Activated CD8-positive, alpha-beta memory T cell treated with anti-CD3 and anti-CD28 coated beads, Interleukin-2, amount 50 U/mL, for 1 hour (primary cell): ENCODE data around the gene KRTAP5-6.

Experiments
- DNase-seq: peaks from one replicate; pipeline ENCODE4 v3.0.0-alpha.2; 2020; ENCODE audit errors: extremely low read depth

KRTAP5-6 gene

DNA sequence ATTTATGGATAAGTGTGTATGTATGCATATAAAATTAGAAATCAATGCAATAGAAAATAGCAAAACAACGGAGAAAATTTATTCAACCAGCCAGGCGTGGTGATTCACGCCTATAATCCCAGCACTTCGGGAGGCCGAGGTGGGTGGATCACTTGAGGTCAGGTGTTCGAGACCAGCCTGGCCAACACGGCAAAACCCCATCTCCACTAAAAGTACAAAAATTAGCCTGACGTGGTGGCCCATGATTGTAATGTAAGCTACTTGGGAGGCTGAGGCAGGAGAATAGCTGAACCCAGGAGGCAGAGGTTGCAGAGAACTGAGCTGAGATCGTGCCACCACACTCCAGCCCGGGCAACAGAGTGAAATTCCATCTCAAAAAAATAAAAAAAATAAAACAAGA, 5.5 kb downstream of the KRTAP5-6 start:
- DNase-seq = no peak

DNA sequence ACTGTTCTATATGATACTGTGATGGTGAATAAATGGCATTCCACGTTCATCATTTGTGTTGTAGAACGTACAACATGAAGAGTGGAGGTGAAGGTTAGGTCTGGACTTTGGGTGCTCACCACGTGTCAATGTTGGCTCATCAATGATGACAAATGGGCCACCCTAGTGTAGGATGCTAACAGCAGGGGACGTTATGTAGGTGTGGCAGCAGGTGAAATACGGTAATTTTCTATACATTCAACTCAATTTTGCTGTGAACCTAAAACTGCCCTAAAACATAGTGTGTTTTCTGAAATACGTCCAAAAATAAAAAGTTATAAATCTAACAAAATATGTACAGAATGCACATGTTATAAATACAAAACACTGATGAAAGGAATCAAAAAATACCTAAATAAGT, 6.2 kb downstream of the KRTAP5-6 start:
- DNase-seq = no peak

DNA sequence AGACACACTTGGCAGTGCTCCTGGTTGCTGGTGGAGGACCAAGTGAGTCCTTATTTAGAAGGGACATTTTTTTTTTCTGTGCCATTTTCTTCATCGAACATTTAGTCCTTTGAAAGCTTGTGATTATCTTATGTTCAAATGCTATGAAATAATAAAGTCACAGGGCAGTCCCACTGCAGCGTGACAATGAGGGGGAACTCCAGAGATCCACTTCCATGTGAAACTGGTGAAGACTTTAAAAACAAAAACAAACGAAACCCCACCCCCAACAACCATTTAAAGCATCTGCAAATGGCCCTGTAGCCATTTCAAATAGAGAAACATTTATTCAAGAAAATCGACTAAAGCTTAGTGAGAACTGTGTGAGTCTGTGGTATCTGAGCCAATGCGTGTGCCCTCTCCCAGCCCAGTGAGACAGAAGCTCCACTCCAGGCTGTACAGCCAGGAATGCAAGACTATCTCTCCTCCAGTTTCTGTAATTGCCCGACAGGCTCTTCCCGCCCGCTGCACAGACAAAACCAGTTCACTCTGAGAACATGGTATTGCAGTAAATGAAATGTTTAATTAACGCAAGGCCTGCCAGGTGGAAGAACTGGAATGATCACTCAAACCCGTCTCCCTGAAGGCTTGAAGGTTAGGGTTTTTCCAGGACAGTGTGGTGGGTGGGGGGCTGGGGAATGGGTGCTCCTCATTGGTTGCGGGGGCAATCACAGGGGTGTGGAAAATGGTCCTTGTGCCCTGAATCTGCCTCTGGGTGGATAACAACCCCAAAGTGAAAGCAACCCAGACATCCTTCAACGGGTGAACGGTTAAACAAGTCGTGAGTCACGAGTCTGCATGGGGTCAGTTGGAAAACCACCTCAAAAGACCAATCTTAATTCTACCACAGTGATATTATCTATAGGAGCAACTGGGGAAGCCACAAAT, 8.4 kb downstream of the KRTAP5-6 start:
- DNase-seq = no peak

DNA sequence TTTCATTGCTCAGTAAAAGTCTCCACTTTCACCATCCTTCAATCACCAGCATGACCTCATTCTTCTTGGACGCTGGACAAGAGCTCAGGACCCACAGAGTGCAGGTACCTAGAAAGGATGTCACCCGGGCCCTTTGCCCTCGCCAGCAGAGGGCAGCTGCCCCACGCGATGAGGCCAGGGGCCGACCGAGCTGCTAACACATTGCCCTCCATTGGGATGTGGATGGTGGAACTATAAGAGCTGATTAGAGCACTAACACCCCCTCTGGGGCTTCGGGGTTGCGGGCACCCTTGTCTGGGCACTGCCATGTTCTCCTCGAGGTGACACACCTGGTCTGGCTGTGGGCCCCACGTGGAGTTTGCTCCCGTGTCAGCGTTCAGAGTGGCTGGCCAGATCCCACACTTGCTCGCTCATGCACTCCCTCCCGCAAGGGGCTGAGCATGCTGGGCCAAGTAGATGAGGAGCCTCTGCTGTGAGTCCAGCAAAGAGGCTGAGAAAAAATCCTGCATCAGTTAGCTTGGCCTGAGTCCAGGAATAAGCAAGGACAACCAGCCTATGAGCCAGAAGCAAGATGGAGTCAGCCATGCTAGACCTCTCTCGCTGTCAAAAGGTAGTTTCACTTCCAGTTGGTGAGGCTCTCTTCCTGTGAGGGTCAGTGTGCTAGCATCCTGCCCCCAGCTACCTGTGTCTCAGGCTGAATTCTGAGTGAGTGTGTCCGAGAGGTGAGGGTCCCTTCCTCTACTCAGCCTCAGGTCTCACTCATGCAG, 9.8 kb downstream of the KRTAP5-6 start:
- DNase-seq = no peak

DNA sequence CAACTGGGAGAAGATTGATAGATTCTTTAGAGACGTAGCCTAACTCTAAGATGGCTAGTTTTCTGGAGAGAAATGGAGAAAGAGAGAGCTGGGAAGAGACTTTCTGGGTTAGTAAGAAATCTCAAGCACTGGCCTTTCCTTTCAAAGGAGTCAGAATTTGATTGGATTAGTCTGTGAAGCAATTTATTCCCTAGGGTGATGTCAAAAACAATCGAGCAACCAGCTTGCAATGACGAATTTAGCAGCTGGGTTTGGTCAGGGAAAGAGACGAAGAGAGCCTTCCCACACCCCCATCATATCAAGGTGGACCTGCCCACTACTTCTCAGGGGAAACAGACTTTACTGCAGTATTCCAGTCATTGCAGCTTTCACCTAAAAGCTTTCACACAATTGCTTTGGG, 10.8 kb downstream of the KRTAP5-6 start:
- no peak for DNase-seq

DNA sequence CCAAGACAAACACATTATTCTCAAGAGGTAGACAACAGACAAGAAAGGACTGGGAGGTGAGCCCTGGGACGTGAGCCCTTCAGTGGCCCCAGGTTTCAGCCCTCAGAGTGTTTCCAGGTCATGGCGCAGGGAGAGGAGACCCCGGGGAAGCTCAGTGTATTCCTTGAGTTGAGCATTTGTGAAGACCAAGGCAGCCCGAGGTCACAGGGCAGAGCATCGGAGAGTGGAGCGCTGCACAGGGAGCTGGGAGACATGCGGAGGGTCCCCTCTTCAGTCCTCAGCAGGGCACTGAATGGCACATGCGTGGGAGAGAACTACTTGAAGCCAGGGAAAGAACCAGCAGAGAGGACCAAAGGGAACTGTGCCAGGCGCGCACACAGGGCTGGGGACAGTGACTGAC, 11.7 kb downstream of the KRTAP5-6 start:
- DNase-seq = no peak

DNA sequence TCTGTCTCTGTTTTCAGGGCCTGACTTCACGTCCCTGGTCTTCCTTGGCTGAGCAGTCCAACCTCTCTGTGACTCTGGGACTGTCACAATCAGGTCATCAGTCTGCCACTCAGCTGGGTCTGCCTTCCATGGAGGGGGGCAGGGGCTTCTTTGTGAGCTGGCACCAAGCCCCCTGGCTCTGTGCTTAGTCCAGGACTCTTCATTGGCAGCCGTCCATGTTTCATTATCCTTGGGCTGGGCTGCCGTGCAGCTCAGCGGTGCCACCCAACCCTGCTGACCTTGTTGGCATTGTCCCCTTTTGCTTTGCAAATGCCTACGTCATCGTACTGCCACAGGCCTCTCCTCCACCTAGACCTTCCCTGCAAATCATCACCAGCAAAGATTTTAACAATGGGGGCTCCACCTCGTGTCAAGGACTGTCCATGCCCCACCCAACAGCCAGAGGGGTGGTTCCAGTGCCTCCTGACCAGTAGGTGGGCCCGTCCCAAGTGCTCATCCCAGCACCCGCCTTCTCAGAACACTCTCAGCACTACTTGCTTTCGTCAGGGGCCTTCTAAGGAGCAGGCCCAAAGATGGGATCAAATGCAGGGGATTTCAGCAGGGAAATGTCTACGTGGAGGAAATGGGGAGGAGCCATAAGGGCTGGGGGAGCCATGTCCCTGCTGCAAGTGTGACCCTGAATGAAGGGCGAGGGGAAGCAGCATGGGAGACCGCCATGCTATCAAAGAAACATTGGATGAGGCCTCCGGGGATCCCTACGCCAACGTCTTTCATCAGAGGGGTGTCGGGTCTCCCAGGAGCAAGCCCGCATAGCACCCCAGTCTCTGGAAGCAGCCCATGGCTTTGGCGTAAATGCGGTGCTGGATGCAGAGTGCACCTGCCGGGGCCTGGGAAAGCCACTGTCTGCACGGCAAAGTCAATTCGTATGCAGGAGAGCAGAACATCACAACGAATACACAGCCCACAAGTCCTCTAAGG, 18.2 kb downstream of the KRTAP5-6 start:
- DNase-seq = no peak

DNA sequence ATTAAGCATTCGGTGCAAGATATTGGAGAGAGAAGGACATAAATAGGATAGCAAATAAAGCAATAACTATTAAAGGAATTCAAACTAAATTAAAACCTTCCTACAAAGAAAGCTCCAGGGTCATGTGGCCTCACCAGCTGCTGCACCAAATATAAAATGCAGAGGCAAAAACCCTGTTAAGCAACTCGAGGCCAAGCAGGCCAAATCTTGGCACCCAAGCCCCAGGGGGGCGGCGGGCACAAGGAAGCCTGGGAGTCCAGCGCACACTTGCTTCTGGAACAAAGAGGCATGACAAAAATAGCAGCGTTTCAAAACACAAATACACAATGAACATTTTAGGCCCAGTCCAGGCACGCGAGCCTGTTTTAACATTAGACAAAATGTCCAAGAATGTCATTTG, 20.8 kb downstream of the KRTAP5-6 start:
- no peak for DNase-seq

DNA sequence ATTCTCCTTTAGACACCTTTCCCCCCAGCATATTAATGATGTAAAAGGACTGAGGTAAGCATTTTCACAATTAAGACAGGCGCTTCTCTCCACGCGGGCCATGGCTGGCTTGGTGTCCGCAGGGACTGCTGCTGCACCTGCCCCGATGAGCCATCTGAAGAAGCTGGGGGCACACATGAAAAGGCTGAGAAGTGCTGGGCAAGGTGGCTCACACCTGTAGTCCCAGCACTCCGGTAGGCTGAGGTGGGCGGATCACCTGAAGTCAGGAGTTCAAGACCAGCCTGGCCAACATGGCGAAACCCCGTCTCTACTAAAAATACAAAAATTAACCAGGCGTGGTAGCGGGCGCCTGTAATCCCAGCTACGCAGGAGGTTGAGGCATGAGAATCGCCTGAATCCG, 21.3 kb downstream of the KRTAP5-6 start:
- DNase-seq = no peak

DNA sequence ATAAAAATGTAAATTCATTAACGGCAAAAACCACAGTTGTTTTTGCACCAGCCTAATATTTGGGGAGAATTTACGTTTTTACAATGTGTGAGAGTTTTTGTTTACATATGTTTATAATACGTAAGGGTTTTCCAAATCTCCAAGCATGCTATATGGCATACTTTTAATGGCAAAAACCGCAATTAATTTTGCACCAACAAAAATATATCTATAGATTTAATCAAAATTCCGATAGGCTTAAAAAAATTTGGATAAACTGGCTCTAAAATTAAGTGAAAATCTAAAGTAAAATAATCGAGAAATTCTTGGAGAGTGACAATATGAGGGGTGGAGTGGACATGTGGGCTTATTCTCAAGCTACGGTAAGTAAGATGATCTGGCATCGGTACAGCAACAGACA, 22.8 kb downstream of the KRTAP5-6 start:
- no peak for DNase-seq

DNA sequence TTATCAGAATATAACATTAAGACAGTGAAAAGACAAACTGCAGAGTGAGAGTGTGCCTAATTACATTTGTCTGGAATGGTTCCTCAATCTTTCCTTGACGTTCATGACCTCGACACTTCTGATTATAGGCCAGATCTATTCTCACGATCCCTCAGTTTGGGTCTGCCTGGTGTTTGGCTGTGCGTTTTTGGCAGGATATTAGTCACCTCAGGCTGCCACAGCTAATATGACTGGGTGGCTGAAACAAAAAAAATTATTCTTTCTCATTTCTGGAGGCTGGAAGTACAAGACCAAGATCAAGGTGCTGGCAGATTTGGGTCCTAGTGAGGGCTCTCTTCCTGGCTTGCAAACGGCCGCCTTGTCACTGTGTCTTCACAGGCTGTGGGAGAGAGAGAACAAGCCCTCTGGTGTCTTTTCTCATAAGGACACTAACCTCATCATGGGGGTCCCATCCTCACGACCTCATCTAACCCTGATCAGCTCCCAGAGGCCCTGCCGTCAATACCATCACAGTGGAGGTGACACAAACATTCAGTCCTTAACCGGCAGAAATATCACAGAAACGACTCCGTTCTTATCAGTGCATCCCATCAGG, 30.2 kb downstream of the KRTAP5-6 start:
- no peak for DNase-seq

DNA sequence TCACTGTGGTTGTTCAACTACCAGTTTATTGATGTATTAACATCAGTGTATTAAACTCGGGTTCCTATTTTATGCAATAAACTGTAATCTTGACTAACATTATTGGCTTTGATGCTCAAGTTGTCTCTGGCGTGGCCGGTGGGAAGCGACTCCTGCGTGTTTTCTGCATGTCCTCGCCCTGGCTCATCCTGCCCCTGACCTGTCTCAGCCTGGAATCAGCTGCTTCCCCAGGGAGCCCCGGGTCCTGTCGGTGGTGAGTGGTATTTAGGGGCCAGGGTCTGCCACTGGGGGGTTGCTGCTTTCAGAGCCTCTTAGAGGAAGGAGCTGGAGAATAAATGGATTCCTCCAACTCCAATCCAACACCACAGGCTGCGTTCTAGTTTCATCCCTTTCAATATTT, 30.9 kb downstream of the KRTAP5-6 start:
- no peak for DNase-seq

DNA sequence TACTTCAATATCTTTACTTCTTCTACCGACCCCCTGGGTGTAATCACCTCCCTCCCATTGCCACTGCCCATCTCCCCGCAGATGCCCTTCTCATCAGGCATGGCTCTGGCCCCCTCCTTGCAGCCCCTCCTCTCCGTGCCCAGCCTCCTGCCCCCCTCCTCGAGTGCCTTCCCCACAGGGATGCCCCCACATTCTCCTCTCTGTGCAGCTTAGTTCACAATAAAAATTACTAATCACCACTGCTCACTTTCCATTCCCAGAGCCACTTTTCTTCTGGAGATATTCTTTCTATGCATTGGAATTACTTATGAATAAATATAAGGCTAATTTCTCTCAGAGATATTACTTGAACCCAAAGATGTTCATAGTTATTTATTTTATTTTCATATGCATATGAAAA, 31.3 kb downstream of the KRTAP5-6 start:
- no peak for DNase-seq

DNA sequence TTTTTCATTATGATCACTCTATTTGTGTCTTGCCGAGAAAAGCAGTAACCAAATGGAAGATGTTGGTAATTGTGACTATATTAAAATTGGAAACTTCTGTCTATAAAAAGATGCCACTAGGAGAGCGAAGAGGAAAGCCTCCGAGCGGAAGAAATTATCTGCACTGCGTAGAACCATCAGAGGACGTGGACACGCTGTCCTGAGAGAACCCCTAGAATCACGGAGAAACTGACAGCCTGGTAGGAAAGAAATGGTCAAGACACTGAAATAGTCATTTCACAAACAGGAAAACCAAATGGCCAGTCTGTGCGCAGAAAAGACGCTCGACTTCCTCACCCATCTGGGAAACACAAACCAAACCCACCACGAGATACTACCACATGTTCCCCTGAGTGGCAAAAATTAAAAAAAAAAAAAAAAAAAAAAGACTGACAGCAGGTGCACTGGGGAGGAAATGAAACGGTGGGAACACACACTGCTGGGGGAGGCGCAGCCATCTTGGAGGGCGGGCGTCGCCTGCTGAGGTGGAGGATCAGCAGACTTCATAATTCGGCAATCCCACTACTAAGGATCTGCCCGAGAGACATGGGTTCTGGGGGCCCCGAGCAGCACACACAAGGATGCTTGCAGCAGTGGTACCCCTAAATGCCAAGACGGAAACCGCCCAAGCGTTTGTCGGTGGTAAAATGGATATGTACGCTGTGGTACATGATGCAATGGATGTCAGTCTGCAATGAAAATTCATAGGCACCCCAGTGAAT, 32.1 kb downstream of the KRTAP5-6 start:
- no peak for DNase-seq

DNA sequence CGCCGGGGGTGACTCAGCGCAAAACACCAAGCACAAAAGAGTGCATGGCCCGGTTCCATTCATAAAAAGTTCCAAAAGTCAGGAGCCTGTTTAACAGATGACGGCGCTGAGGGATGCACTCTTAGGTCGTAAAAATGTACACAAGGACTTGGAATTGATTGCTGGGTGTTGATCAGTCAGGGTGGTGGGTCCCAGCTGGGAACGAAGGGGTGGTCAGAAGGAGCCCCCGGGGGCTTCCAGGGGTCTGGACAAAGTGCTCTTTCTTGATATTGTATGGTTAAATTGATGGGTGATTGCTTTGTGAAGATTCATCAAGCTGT, 32.7 kb downstream of the KRTAP5-6 start:
- no peak for DNase-seq

DNA sequence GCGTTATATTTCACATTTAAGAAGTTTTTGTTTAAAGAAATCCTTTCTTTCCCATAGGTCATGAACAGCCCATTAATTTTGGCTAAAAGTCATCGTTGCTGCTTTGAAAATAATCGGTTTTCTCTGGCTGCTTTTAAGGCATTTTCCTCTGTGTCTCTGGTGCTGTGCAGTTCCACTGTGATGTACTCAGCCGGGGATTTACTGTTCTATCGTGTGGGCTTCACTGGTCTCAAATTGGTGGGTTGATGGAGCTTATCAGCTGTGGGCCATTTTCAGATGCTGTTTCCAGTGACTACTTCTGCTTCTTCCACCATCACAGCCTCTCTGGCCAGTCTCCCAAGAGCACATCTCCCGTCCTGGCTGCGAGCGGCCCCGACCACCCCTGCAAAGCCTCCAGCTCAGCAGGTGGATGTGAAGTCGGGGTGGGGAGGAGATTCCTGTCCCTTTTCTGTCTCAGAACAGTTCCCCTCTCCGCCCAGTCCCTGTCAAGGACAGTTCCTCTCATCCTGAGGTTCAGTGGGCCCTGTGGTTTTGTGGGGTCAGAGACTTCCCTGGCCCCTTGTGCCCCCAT, 33.1 kb downstream of the KRTAP5-6 start:
- DNase-seq = no peak

DNA sequence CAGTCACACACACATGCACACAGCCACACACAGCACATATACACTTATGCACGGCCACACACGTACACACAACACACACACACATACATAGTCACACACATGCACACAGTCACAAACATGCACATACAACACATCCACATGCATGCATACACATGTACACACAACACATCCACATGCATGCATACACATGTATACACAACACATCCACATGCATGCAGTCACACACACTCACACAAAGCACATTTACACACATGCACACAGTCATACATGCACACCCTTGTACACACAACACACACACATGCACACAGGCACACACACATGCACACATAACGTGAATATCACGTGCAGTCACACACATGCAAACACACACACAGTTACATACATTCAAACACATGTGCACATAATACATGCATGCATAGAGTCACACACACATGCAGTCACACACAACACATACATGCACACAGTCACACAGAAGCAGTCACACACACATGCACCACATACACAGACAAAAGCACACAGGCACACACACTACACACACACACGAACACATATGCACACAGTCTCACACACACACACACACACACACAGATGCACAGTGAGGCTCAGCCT, 34.6 kb downstream of the KRTAP5-6 start:
- no peak for DNase-seq

DNA sequence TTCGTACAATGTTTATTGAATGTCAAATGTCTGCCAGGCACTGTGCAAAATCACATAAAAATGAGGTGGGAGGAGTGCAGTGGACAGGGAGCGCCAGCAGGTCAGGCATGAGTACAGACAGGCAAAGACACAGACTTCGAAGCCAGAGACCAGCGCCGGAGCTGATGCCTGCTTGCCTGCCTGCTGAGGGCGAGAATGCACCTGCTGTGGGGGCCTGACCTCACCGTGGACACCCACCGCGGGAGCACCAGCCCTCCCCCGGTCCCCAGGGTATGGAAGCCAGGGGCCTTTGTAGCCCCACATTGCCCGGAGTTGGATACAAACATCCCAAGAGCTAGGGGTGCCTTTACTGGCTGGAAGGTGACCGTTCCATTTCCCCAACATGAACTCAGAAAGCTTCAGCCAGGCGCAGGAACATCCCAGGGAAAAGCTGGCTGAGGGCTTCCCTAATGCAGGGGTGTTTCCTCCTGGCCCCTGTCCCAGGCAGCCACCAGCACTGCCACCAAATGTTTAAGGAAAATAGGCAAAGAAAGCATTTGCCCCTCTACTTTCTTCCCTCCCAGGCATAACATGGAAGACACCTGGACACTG, 35.5 kb downstream of the KRTAP5-6 start:
- DNase-seq = no peak

DNA sequence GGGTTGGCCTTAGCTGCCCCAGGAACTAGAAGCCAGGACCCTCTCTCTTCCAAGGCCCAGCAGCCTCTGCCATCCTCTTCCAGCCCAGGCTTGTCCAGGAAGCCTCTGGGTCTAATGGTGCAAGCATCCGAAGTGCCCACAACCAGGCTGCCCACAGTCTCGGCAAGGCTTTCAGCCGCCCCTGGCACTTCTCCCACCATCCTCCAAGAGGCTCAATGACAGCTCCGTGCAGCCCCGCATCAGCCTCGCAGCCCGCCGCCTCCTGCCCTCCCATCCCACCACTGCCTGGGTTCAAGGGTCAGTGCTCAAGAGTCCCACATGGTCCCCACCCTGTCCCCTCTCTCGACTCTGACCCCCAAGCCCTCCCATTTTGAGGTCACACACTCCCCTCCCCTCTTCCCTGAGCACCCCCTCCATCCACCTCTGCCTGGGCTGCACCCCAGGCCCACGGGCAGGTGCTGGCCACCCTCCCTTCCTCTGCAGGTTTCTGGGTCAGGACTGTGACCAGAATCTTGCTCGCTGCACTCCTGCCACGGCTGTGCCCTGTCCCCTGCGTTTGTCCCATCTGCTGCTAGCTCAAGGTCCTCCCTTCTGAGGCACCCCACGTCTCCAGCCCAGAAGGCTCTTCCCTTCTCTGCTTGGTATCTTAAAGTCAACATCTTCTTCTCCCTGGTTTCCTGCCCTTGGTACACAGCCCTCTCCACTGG, 36.2 kb downstream of the KRTAP5-6 start:
- DNase-seq = no peak
